WI38 (cell line): ENCODE data around the gene SLC6A7.

Experiments used
- H3K4me3 ChIP-seq: 2 replicates; pipeline ENCODE4 v1.5.1; 2011; ENCODE audit warnings: low read depth, mild to moderate bottlenecking, control low read depth, low read length
- CTCF ChIP-seq: IDR thresholded peaks from 2 replicates; pipeline ENCODE4 v1.5.1; 2012; ENCODE audit warnings: low read depth, mild to moderate bottlenecking, control low read depth, low read length

The SLC6A7 gene

GRCh38 chr5:150161242-150162141, 28.4 kb upstream of the SLC6A7 start:
- peak; percentile 98 for TF ChIP-seq CTCF
- H3K4me3 ChIP-seq = no peak overlapping the region

- no peak overlapping the region for H3K4me3 ChIP-seq
- no peak for TF ChIP-seq CTCF
Observed at GRCh38 chr5:150162142-150162513, 27.7 kb upstream of the SLC6A7 start.

GRCh38 chr5:150163035-150163434, 26.8 kb upstream of the SLC6A7 start:
- no peak for TF ChIP-seq CTCF
- H3K4me3 ChIP-seq = no peak overlapping the region

- no peak for TF ChIP-seq CTCF
- no peak overlapping the region for H3K4me3 ChIP-seq
Observed at GRCh38 chr5:150163547-150164059, 26.3 kb upstream of the SLC6A7 start.

GRCh38 chr5:150164211-150164980, 25.5 kb upstream of the SLC6A7 start:
- H3K4me3 ChIP-seq = no peak overlapping the region
- no peak for TF ChIP-seq CTCF

GRCh38 chr5:150166037-150166649, 23.7 kb upstream of the SLC6A7 start:
- no peak overlapping the region for H3K4me3 ChIP-seq

More at GRCh38 chr5:150166037-150166649, 23.7 kb upstream of the SLC6A7 start:
- TF ChIP-seq CTCF = no peak
